GM19193 (cell line): Measurements from ENCODE around the gene SPDYE4.

Experiments used
- POLR2A ChIP-seq: IDR thresholded peaks from 4 replicates; pipeline ENCODE4 v1.6.1; 2011; ENCODE audit not compliant: insufficient read depth, insufficient read length; ENCODE audit errors: extremely low read depth

Gene SPDYE4

DNA sequence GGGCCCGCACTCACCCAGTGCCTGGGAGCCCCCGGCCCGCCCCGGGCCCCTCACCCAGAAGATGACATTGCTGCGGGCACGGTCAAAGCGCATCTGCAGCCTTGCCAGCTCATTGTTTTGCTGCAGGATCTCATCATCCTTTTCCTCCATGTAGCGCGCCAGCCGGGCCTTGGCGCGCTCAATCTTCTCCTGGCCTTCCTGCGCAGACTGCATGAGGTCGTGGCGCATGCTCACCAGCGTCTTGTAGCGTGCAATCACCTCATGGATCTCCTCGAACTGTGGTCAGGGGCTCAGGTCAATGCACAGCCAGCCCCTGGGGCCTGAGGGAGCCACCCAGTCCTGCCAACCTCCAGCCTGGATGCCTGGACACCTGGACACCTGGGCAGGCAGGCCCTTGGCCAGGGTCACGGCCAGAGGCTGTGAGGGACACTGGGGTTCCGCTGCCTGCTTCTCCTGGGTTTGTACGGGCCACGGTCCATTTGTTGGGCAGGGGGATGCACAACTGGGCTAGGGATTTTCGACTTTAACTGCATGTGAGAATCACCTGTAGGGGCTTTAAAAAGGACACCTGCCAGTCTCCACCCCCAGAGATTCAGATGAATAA, 22.9 kb downstream of the SPDYE4 start:
- no peak for TF ChIP-seq POLR2A

GRCh38 chr17:8734876-8735275, 23.5 kb downstream of the SPDYE4 start:
- TF ChIP-seq POLR2A = no peak

DNA sequence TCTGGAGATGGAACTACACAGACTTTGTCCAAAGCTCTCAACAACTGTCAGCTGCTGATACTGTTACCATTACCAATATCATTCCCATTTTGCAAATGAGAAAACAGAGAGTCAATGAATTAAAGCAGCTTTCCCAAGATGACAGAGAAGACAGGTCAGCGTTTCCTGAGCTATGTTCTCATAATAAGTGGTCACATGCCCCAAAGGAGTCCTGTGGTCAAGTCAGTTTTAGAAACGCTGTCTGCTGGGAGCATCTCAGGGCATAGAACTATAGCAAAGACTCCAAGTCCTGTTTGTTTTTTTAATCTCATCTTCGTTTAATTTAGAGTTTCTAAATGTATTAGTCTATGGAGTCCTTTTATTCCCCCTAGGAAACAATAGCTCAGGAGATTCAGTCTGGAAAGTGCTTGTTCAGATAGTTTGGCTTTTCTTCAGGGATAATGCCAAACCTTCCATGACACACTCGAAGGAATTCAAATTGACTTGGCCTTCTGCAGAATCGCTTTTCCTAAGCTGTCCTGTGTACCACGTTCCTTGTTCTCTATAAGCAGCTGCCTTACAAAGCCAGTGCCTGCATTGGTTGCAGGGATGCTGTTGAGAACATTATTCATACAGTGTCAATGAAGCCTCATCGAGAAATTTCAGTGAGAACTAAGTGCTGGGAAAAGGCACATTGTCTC, 25.8 kb downstream of the SPDYE4 start:
- TF ChIP-seq POLR2A = no peak

DNA sequence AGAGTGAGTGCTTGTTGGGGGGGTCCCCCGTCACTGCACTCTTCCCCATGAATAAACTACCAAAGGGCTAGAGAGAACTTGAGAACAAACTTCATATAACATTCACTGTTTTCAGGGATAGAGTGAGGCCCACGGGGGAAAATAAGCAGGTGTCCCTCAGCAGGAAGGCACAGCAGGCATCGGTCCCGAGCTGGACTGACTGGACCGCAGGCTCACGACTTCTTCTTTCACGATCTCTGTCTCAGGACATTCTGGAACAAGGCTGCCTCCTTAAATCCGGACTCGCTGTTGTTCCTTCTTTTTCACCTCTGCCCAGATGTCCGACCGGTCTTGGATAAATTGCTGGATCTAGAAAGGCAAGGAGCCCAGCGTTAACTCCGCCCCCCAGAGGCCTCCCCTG, 28.5 kb downstream of the SPDYE4 start:
- no peak for TF ChIP-seq POLR2A

- TF ChIP-seq POLR2A = no peak
These were observed 28.9 kb downstream of the SPDYE4 start for GRCh38 chr17:8729421-8729820.

DNA sequence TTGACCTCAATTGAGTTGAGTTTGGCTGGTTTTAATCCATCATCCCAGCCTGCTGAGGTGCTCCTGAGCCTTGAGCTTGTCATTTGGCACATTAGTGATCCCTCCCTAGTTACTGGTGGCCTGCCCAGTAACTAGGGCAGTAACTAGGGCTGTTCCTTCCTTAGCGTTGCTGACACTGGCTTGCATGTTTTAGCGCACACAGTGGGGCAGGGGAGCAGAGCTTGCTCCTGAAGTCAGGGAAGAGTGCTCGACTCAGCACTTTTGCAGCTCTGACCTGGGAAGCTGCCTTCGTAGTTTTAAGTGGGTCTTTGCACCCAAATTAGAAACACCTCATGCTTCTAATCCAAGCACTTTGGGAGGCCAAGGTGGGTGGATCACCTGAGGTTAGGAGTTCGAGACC, 29.4 kb downstream of the SPDYE4 start:
- TF ChIP-seq POLR2A = no peak

DNA sequence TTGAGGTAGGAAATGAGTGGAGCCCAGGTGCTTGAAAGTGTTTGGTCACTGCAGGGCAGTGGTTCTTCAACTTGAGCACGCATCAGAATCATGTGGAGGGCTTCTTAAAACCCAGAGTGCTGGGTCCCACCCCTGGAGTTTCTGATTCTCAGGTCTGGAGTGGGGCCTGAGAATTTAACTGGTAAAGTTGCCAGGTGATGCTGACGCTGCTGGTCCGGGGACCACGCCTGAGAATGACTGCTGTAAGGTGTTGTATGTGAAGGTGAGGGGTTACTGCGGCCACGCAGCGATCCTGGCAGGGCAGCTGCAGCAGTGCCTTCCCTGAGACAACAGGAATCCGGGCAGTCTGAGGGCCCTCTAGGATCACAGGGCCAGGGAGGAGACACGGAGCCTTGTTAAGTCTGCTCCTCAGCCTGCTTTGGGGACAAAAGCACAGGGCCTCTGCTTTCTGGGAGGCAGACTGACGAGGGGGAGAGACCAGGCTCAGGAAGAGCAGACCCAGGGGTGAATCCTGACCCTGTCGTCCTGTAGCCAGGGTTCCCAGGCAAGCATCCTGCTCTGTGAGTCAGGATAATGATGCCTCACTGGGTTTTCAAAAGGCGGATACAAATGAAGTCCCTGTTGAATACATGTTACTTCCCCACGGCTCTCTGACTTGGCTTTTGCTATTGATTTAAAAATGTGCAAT, 30.0 kb downstream of the SPDYE4 start:
- TF ChIP-seq POLR2A = no peak

- TF ChIP-seq POLR2A = no peak
These were observed 31.3 kb downstream of the SPDYE4 start for GRCh38 chr17:8726941-8727555.

DNA sequence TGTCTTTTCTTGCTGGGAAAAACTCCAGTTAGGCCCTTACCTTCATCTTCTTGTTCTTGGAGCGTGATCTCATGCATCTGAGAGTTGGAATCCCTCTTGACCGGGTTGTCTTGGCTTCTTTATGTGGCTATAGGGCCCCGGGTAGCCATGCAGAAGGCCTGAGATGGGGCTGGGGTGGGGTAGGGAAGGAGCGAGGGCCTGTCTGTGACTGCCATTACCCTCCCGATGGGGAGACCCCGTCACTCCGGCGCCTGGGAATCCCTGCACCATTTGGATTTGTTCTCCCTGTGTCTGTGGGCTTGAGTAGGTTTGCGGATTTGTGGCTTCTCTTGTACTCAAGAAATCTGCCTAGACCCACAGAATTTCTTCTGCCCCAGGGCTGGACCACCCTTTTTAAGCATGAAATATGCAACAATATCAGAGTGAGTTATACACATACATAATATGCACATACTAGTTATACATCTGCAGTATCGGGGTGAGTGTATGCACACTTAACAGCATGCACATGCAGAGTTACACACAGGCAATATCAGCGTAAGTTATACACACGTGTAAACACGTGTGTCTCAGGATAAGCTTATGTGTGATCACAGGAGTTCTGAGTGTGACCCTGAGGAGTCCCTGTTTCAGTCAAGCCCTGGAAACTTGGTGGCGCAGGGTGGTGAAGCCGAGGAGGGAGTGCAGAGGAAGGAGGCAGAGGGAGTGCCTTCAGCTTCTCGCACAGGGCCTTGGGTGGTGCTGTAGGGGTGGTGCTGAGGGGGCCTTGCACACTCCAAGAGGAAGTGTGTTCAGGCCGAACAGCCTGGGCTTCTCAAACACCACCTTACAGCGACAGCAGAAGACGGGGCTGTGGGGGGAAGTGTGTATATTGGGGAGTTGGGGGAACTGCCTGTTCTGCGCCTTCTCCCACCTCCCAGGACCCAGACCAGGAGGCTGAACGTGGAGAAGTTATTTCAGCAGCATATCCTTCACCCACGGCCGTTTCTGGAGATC, 32.2 kb downstream of the SPDYE4 start:
- no peak for TF ChIP-seq POLR2A

DNA sequence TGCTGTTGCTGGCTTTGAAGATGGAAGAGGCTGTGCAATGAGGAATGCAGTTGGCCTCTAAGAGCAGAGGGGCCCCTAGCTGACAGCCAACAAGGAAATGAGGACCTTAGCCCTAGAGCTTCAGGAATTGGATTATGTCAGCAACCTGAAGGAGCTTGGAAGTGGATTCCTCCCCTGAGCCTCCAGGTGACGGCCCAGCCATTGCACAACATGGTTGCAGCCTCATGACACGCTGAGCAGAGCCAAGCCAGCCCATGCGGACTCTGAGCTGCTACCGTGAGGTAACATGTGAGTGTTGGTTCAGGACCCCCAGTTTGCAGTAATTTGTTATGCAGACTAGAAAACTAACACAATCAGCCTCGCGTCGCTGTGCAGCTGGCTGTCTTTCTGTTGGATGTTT, 33.9 kb downstream of the SPDYE4 start:
- TF ChIP-seq POLR2A = no peak

- TF ChIP-seq POLR2A = no peak
These were observed 37.8 kb downstream of the SPDYE4 start for GRCh38 chr17:8720596-8720995.

DNA sequence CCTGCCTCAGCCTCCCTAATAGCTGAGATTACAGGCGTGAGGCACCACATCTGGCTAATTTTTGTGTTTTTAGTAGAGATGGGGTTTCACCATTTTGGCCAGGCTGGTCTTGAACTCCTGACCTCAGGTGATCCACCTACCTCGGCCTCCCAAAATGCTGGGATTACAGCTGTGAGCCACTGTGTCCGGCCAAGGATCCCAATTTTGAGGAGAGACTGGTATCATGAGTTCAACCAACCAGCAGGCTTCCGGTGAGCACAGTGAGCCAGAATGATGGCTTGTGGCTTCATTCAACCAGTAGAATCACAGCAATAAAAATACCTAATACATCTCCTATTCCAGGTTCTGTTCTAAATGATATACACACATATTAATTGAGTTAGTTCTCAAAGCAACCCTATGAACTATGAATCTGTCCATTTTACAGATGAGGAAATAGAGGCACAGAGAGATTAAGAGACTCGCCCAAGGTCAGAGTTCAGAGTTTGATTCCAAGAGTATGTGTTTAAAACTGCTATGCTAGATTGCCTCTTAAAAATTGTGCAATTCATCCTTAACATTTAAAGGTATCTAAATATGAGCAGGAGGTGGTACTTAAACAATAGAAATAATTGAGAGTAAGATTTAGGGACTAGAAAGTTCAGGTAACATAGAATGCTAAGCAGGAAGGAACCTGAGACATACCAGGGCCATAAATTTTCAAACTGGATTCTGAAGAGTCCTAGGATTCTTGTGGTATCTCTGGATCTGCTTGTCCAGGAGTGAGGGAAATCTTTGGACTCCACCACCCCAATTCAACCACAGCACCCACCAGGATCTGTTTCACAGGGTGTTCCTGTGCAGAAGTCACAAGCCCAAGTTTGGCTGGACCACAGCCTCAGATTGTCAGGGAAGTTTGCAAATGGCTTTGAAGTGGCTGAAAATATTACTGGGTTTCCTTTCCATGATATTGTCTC, 38.8 kb downstream of the SPDYE4 start:
- no peak for TF ChIP-seq POLR2A

GRCh38 chr17:8718001-8718563, 40.3 kb downstream of the SPDYE4 start:
- TF ChIP-seq POLR2A = no peak
